H1 (cell line): ENCODE results near the gene PI4KB. TPM values are rescaled to one million over a fixed set of nuclear protein-coding genes. Genes with fewer than 3 reads are reported as not detected.

Experiments
- ASH2L ChIP-seq: fragments of 200-600, 300-600 bp; sonication (generic); IDR thresholded peaks from one replicate; pipeline ENCODE4 v1.7.1; 2017; ENCODE audit warnings: low read length
- polyA plus RNA-seq, 7 experiments: library from polyadenylated mRNA; depleted of rRNA in 3 of 7; stranded (reverse) in 5 of 7; unstranded in 2 of 7; fragments of >200 nt in 5 of 7; fragments of 200-250 nt in 2 of 7; gene quantifications; 1 replicate in 5 of 7; 2 replicates in 1 of 7; 4 replicates in 1 of 7; pipeline versions ENCODE4 v1.2.1 to v1.2.3, GENCODE V29; 2011 to 2013; ENCODE audit warnings: missing spikeins in 2 of 7, mixed read lengths in 2 of 7
- total RNA-seq: library from RNA; stranded (reverse); fragmentation: NEBNext Ultra II Directional; extraction: Animal tissue kit (Norgen Biotek cat#: 25700); gene quantifications from 2 replicates; pipeline ENCODE4 v1.2.1, GENCODE V29; 2021

Gene PI4KB
- total and polyA plus RNA-seq, 2 of the 8 experiments (the other 6 are each of a cell fraction or from before 2014, with no cell fraction given), result 30.1 to 37.1 TPM

GRCh38 chr1:151311589-151312331 is 15.5 kb downstream of the PI4KB start (continued):
- no peak for TF ChIP-seq ASH2L
